Stimulated activated CD8-positive, alpha-beta memory T cell treated with anti-CD3 and anti-CD28 coated beads, Interleukin-4, amount 100 ng/mL, for 4 hours (primary cell): ENCODE data around the gene KATNB1.

ENCODE experiments used
- DNase-seq, 2 donors: peaks; one replicate each; pipeline ENCODE4 v3.0.0-alpha.2; 2020; ENCODE audit warnings: low read depth in 2 of 2, low spot score in 1 of 2

KATNB1 gene, protein sequence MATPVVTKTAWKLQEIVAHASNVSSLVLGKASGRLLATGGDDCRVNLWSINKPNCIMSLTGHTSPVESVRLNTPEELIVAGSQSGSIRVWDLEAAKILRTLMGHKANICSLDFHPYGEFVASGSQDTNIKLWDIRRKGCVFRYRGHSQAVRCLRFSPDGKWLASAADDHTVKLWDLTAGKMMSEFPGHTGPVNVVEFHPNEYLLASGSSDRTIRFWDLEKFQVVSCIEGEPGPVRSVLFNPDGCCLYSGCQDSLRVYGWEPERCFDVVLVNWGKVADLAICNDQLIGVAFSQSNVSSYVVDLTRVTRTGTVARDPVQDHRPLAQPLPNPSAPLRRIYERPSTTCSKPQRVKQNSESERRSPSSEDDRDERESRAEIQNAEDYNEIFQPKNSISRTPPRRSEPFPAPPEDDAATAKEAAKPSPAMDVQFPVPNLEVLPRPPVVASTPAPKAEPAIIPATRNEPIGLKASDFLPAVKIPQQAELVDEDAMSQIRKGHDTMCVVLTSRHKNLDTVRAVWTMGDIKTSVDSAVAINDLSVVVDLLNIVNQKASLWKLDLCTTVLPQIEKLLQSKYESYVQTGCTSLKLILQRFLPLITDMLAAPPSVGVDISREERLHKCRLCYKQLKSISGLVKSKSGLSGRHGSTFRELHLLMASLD

DNA sequence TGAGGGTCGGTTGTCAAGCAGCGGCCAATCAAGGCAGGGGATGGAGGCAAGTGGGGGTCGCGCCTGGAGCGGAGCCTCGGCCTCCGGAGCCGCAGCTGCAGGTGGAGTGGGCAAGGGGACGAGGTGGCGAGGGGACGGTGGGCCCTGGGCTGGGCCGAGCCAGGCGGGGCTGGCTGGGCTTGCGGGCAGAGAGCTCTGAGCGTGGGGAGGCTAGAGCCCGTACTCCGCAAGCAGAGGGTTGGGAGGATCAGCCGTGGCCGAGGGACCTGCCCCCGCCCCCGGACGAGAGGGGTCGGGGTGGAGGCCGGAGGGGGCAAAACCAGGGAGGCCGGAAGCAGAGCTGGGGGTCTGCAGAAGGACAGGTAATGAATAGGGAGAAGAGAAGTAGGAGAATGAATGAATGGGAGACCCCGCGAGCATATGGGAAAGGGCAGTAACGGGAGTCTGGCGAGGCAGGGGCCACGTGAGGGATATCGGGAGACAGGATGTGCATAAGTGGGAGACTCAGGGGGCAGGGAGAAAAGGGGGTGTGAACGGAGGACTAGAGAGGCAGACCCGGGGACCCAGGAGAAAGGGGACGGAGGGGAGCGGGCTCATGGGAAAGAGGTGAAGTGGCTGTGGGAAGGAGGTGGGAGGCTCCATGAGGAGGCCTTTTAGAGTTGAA, at the start of gene KATNB1:
TSS of gene KATNB1 (plus strand) at position 16 of the 664 bp plus-strand sequence. CDS start 1,474 bp downstream, outside the sequence.
- no peak for DNase-seq

DNA sequence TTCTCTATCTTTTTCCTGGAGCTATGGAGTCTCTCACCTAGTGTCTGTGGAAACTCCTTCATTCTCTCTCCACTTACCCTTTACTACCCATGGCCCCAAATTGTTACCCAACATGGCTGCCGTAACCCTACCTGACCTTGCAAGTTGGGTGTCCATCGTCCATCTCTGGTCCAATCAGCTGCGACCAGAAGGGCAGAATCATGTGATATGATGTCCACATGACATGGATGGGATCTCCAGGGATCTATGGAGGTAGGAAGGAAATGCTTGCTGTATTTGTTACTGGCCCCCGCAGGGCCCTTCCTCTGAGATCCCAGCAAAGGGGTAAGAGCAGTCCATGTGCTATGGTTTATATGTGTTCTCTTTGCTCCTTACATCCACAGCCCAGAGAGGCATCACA, 49.0 kb upstream of the KATNB1 start:
- DNase-seq = no peak

DNA sequence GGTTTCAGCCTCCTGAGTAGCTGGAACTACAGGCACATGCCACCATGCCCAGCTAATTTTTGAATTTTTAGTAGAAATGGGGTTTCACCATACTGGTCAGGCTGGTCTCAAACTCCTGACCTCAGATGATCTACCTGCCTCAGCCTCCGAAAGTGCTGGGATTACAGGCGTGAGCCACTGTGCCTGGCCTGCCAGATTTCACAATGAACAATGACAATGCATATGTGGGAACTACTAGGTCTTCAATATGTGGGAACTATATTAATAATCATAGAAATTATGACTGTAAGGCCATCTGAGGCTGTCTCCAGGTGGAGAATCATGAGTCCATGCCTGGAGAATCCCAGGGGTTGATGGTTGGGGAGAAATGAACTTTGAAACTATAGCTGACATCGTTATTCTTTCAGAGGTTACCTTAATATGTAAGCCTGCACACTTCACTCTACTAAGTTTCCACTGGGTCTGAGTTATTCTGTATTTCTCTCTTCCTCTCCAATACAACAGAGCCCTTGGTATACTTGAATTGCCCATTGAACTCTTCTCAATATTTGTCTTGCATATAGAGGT, 48.1 kb upstream of the KATNB1 start:
- DNase-seq = no peak

DNA sequence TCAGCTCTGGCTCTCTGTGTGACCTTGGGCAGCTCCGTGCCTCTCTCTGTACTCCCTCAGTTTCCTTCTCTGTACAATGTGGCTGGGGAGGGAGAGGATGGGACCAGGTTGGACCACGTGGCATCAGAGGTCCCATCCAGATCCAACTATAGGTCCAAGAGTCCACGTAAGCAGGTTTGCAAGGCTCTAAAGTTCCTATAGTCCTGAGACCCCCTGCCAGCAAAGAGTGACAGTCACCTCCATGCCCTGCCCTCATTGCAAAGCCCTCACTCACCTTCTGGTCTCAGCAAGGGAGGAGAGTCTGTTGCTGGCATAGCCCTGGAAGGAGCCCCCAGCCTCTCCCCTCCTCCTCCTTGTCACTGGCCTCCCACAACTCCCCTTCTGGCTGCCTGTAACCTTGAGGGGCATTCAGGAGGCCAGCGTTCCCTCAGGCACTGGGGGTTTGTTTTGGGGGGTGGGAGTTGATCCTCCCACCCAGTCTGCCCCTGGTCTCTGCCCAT, 47.0 kb upstream of the KATNB1 start:
- DNase-seq = no peak

DNA sequence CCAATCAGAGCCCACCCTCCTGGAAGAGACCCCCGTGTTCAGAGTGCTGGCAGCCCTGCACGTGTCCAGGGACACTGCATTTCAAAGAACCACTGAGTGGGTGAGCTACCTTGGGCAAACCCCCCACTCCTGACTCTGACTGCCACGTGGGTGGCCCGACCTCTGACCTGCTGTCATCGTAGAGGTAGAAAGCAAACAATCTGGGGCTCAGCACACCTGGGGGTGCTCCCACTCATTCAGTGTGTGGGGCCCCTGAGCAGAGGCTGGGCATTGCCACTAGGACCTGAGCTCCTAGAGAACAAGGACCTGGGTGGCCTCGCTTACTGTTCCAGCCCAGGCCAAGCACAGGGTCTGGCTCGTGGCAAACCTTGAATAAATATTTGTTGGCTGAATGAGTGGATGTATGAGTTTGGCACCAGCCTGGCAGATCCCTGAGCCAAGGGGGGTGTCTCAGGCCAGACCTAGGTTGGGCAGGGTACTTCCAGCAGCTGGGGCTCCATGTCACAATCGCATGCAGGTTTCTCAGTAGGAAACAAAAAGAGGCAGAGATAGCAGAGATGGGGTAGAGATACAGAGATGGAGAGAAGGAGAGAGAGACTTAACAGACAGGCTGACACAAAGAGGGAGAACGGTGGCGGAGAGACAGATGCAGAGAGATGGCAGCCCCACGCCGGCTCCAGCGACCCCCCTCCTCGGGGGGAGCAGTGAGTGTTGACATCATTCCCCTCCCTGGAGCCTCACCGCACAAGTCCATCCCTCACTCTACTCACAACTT, 46.4 kb upstream of the KATNB1 start:
- no peak for DNase-seq

DNA sequence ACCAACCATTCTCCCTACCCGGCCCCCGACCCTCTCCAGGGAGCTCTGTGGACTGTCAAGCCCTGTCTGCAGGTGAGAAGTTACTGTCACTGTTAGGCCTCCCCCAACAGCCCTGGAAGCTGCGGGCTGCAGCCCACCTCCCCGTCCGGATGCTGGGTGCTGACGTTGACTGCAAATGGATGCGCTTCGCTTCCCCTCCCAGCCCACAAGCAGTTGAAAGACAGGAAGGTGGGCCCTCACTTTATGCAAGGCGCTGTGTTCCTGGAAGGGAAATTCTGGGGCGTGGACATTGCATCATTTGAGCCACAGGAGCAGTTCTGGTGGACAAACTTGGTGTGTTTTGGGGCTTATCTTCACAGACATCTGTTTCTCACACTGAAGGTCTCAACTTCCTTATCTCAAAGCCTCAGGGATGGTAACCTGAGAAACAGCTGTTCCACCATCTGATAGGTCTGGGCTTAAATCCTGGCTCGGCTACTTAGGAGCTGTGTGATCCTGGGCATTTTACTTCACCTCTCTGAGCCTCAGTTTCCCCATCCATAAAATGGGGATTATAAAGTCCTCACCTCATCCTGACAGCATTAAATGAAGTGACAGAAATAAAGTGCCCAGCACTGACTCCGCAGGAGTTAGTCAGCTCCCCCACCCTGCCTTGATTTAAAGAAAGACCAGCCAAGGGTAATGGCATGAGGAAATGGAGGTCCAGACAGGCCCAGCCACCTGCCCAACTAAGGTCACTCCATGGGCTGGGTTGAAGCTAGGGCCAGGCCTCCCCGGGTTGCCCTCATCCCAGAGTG, 45.6 kb upstream of the KATNB1 start:
- DNase-seq = peak in 1 of 2 donors; percentile 12

DNA sequence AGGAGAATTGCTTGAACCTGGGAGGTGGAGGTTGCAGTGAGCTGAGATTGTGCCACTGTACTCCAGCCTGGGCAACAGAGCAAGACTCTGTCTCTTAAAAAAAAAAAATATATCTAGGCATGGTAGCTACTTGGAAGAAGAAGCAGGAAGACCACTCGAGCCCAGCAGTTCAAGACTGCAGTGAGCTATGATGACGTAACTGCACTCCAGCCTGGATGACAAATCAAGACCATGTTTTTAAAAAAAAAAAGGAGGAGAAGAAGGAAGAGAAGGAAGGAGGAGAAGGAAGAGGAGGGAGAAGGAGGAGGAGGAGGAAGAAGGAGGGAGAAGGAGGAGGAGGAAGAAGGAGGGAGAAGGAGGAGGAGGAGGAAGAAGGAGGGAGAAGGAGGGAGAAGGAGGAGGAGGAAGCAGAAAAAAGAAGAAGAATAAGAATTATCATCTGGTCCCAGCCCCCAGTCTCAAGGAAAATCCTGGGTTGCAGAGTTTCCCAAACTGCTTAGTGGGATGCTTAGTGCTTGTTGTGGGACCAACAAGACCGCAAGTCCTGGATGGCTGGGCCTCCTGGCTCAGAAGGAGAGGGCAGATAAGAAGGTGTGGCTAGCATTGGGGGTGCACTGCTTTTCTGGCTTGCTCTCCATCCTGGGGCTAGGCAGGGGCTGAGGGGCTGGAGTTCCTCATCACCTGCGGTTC, 44.6 kb upstream of the KATNB1 start:
- no peak for DNase-seq

DNA sequence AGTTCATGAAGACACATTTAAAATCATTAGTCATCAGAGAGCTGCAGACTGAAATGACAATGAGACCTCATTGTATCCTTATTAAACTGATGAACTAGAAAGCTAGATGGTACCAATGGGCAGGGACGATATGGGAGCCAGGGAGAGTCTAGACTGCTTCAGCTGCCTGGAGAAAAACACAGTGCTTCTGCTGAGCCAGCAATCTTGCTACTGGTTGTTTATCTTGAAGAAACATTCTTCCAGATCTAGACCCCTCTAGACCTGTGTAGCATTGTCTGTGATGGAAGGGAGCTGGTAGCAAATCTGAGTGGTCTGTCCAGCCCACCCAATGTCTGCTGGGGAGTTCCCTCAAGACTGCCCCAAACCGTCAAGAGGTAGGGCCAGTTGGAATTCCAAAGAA, 42.9 kb upstream of the KATNB1 start:
- no peak for DNase-seq

DNA sequence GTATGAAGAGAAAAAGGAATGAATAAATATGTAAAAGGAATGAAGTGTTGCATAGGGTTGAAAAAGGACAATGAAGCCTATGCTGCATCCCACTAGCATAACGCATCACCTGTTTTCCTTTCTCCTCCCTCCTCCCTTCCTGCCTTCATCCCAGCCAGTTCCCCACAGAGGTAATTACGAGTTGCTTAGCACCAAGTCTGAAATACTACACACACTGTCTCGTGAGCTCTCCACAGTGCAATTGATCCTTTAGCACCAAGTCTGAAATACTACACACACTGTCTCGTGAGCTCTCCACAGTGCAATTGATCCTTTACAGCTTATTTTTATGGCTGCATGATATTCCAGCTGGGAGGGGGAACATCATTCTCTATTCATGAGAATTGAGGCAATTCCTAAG, 42.0 kb upstream of the KATNB1 start:
- no peak for DNase-seq

DNA sequence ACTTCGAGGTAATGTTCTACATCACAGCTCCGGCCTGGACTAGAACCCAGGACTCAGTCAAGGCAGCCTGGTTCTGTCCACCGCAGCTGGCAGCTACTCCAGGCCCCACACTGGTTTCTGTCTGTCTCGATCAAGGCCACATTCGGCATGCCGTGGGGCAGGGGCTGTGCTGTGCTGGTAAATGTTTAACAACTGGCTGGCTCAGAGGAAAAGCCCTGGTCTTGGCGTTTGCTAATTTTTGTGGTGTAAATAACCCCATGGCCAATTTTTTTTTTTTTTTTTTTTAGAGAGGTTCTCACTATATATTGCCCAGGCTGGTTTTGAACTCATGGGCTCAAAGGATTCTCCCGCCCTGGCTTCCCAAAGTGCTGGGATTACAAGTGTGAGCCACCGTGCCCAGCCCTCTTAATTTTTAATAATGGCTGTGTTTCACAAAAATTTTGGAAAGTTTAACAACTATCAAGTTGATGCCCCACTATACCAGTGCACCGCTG, 41.3 kb upstream of the KATNB1 start:
- no peak for DNase-seq

DNA sequence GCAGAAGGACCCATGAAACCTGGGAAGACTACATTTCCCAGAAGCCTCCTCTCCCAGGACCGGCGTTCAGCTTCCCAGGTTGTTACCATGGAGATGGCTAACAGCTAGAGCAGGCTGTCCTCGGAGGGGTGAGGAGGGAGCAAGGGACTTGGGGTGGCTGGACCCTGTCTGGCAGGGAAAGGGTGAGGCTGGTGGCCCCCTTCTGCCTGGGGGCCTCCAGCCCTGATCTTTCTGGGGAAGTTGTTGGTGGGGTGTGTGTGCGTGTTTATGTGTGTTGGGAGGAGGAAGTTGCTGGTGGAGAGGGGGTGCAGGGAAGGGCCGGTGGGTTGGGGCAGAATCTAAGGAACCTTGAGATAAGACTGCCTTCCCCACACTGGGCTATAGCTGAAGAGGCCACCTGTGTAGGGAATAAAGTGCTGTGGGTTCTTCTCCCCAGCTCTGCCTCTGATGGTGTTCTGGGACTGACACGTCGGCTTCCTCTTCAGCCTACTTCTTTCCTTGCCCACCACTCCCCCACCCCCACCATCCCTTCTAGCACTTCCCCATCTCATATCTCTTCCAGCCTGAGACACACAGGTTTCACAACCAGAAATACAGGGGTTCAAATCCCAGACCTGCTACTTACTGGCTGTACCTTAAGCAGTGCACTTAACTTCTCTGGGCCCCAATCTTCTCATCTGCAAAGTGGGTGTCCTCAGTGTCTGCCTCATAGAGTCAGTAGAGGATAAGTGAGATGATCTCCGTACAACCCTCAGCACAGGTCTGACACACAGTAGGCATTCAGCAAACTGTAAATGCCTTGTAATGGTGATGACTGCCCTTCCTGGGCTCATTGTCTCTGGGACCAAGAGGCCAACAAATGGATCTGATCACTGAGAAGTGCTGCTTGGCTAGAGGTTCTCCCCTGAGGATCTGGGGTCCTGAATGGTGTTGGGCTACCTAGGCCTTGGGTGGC, 40.6 kb upstream of the KATNB1 start, which contains the start of gene DRC7:
TSS of gene DRC7 (plus strand) at position 82 of the 955 bp plus-strand sequence. CDS start 3,144 bp downstream, outside the sequence.
- no peak for DNase-seq

DNA sequence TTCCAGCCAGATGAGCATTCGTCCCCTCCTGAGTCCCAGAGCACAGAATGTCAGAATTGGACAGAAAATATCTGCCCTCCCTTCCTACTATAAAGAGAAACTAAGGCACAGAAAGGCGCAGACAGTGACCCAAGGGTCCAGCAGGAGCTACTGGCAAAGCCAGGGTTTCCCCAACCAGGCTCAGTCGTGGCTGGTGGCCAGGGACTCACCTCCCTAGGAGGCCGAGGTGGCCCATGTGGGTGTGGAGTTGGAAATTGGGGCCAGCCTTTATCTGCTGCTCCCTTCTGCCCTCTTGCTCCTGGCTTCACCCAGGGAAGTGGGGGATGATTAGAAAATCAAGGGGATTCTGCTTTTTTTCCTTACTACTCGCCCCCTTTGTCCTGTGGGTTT, 39.9 kb upstream of the KATNB1 start:
- DNase-seq = no peak

DNA sequence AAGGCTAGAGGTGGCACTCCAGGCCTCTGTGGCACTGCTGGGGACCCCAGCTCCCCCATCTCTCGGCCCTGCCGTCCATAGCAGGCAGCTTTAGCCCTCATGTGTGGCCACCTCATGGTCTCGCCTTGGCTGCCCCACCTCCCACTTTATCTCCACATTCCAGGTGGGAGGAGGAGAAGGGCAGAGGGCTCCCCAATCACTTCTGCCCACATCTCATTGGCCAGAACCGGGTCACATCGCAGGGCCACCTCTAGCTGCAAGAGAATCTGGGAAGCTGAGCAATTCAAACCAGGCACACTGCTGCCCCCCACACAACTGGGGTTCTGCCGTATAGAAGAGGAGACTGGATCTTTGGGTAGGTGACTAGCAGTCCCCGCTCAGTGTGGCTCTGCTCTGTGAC, 39.3 kb upstream of the KATNB1 start:
- no peak for DNase-seq

DNA sequence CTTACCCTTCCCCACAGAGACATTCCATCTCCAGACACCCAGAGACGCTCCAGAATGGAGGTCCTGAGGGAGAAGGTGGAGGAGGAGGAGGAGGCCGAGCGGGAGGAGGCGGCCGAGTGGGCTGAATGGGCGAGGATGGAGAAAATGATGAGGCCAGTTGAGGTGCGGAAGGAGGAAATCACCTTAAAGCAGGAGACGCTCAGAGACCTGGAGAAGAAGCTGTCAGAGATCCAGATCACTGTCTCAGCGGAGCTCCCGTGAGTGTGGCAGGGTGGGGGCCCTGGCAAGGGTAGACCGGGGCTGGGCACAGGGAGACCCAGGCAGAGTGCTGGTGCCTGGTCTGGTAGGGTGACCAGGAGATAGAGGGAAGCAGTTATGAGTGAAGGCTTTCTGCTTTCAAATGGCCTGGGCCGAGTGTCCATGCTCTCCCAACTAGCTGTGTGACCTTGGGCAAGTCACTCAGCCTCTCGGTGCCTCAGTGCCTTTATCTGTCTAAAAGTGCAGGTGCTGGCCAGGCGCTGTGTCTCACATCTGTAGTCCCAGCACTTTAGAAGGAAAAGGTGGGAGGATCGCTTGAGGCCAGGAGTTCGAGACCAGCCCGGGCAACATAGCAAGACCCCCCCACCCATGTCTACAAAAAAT, 37.6 kb upstream of the KATNB1 start:
- DNase-seq = no peak

DNA sequence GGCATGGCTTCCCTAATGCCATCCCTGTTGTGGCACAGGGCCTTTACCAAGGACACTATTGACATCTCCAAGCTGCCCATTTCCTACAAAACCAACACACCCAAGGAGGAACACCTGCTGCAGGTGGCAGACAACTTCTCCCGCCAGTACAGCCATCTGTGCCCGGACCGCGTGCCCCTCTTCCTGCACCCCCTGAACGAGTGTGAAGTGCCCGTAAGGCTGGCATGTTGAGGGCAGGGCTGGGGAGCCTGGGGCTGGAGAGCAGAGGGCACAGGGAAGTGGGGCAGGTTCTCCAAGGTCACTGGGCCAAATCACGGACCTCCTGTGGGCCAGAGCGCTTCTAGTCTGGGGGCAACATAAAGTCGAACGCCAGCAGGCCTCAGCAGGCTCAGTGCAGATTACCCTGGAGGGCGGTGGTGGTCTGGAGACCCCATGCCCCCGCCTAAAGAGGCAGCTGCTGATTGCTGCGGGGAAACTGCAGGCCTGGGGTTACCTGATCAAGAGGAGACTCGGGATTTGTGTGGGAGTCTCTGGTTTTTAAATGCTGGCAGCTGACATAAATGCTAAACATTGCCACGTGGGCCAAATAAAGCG, 36.7 kb upstream of the KATNB1 start:
- no peak for DNase-seq

DNA sequence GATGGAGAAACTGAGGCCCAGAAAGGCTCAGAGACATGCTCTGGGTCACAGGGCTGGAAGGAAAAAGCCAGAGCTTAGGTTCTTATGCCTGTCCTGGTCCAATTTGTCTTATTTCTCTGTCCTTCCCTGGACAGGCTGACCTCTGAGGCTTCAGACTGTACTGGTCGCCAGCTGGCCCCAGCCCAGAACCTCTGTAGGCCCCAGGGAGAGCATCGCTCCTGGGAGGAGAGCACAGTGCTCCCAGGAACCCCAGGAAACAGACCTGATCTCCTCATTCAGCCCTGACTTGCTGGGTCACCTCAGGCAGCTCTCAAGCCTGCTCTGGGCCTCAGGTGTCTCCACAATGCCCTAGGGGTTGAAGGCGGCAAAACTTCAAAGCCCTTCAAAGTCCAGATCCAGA, 36.1 kb upstream of the KATNB1 start:
- DNase-seq = no peak

DNA sequence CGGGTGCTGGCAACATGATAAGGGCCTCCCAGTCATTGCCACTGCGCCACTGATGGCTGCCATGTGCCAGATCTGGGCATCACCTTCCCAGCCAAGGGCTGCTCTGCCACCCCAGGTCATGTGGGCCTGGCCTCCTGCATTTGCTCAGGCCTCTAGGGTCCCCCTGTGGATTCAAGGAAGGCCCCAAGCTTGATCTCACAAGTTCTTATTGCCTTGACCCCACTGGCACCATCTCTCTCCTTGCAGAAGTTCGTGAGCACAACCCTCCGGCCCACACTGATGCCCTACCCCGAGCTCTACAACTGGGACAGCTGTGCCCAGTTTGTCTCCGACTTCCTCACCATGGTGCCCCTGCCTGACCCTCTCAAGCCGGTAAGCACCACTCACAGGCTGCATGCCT, 35.7 kb upstream of the KATNB1 start:
- DNase-seq = no peak
